HG02970 (cell line): ENCODE results near the gene MAD2L2.

Experiments used
- ATAC-seq: cut with Tn5 transposase; IDR thresholded peaks from one replicate; pipeline ENCODE4 v1.9.1; 2021; ENCODE audit warnings: mild to moderate bottlenecking, moderate library complexity, moderate number of reproducible peaks; ENCODE audit not compliant: unreplicated experiment, low FRiP score

MAD2L2 gene

DNA sequence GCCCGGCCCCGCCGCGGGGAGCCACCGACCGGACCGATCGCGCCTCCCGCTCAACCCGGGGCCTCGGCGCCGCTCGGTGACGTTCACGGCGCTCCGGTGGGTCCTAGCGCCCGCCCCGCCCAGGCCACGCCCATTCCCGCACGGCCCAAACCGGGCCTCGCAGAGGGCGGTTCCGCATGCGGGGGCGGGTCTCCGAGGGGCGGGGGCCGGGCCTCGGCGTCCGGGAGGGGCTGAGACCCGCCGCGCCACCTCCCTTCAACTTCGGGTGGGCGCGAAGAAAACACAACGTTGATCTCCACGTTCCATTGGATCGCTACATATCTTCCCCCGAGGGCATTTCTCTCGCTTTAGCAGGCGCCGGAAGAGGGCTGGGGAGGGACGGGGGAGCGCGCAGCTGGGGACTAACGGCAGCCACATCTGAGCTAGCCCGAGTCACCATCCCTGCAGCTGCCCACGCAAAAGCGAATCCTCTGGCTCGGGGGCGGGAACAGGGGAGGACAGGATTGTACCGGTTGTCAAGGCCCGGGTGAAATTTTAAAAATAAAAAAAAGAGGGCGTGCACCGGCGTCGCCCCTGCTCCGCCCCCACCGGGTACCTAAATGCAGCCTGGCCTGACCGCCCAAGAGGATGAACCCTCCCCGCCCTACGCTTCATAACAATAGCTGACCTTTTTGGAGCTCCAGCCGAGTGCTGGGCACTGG lies at the start of gene MAD2L2:
MAD2L2 (minus strand) TSS at position 78 of the 701 bp plus-strand sequence. CDS start 547 bp downstream, outside the sequence.
- peak; percentile 89 for ATAC-seq

GRCh38 chr1:11730429-11730891 lies 49.5 kb upstream of the MAD2L2 start:
- ATAC-seq = no peak

GRCh38 chr1:11729498-11730428 lies 48.8 kb upstream of the MAD2L2 start:
- no peak for ATAC-seq

- ATAC-seq = no peak
Measured at GRCh38 chr1:11729155-11729497, 48.2 kb upstream of the MAD2L2 start.

DNA sequence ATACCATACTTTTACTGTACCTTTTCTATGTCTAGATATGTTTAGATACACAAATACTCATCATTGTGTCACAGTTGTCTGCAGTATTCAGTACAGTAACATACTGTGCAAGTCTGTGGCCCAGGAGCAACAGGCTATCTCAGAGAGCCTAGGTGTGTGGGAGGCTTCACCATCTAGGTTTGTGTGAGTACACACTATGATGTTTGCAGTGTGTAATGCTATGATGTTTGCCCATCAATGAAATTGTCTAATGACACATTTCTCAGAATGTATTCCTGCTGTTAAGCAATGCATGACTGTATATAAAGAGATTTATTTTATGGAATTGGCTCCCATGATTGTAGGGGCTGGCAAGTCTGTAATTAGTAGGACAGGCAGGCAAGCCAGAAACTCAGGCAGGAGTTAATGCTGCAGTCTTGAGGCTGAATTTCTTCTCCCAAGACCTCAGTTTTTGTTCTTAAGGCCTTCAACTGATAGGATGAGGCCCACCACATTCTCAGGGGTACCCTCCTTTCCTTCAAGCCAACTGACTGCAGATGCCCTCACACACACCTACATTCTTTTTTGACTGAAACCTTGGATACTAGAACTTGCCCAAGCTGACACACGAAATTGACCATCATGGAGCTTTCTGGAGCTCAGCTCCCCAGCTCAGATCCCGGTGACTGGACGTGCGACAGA lies 47.3 kb upstream of the MAD2L2 start:
- ATAC-seq = no peak

DNA sequence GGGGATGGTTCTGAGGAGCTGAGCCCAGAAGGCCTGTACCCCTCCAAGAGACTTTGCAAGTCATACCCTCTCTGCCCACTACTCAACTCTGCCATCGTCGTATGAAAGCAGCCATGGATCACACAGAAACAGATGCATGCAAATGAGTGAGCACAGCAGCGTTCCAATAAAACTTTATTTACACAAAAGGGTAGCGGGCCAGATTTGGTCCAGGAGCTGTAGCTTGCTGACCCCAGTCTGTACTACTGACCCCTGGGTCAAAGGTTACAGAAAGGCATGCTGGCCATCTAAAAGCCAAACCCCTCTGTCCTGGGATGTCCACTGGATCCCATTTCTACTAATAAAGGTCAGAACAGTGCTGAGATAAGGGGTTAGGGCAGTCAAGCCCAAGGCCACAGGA lies 46.2 kb upstream of the MAD2L2 start:
- no peak for ATAC-seq

- ATAC-seq = no peak
Measured at GRCh38 chr1:11725616-11726015, 44.7 kb upstream of the MAD2L2 start.

DNA sequence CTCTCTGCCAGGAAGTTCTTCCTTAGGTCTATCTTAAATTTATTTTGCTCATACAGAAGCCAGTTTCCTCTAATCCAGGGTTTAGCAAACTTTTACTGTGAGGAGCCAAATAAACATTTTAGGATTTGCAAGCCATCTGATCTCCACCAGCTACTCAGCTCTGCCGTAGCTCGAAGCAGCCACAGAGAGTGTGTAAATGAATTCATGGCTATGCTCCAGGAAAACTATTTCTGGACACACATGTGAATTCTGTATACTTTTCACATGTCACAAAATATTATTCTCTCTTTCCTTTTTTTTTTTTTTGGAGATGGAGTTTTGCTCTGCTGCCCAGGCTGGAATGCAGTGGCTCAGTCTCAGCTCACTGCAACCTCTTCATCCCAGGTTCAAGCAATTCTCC lies 41.6 kb upstream of the MAD2L2 start:
- ATAC-seq = no peak

DNA sequence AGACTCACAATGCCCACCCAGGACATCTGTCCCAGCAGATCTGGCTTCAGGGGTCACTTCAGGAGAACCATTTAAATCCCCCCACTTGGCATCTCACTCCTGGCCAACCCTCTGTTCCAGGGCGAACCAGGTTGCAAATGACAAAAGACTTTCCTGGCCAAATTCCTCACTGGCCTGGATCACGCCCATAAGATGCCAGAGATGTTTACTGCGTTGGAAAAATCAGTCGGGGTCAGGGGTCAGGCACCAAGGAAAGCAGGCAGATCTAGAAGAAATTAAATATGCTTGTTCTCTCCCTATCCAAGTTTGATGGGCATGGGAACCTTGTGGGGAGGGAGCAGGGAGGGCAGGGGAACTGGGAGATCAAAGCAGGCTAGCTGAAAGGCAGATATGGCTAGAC lies 40.4 kb upstream of the MAD2L2 start:
- ATAC-seq = no peak

DNA sequence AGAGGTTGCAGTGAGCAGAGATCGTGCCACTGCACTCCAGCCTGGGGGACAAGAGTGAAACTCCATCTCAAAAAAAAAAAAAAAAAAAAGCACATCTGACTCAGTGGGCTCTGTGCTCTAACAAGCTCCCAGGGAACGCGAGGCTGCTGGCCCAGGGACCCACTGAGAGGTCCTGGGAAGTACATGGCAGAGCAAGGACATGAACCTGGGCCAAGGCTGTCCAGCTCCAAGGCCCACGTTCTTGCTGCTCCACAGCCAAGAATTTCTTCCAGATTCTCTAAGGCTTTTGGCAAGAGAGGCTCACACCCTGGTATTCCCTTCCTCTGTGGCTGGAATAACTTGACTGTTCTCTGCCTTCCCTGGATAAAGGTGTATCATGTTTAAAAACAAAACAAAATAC lies 39.6 kb upstream of the MAD2L2 start:
- ATAC-seq = no peak

DNA sequence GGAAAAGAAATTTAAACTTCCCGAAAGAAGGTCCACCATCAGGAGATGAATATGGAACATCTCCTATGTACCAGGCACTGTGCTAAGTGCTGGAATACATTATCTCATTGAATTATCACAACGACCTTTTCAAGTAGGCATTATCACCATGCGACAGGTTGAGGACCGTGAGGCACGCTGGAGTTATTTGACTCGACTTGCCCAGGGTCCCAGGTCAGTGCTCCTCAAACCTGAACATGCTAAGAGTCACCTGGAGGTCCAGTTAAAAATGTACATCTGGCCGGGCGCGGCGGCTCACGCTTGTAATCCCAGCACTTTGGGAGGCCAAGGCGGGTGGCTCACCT lies 39.1 kb upstream of the MAD2L2 start:
- ATAC-seq = no peak

DNA sequence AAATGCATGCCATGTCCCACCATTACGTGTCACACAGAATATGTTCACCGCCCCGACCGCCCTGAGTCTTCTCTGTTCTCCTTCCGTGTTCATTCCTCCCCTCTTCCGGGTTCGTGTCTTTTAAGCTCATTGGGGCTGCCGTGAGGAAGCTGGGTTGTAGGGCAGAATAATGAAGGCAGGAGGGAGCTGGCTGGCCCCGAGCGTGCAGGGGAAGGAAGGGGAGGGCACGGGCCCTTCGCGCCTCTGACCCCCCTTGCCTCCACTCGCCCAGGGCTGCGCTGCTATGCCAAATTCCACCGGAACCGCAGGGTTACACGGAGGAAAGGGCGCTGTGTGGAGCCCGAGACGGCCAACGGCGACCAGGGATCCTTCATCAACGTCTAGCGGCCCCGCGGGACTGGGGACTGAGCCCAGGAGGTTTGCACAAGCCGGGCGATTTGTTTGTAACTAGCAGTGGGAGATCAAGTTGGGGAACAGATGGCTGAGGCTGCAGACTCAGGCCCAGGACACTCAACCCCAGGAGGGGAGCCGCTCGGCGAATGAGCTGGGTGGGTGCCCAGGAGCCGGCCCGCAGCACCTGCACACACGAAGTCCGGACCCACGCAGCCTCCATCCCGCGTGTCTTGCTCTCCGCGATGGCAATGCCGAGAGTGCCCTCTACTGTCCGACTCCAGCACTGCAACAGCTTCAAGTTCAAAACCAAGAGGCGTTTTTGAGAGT lies 38.5 kb upstream of the MAD2L2 start:
- peak; percentile 65 for ATAC-seq

GRCh38 chr1:11714831-11715575 lies 34.1 kb upstream of the MAD2L2 start:
- no peak for ATAC-seq

GRCh38 chr1:11713095-11713494 lies 32.1 kb upstream of the MAD2L2 start:
- no peak for ATAC-seq

- ATAC-seq = no peak
Measured at GRCh38 chr1:11712285-11712684, 31.3 kb upstream of the MAD2L2 start.

GRCh38 chr1:11711490-11711889 lies 30.5 kb upstream of the MAD2L2 start:
- no peak for ATAC-seq

- ATAC-seq = no peak
Measured at GRCh38 chr1:11708554-11709350, 27.8 kb upstream of the MAD2L2 start.

DNA sequence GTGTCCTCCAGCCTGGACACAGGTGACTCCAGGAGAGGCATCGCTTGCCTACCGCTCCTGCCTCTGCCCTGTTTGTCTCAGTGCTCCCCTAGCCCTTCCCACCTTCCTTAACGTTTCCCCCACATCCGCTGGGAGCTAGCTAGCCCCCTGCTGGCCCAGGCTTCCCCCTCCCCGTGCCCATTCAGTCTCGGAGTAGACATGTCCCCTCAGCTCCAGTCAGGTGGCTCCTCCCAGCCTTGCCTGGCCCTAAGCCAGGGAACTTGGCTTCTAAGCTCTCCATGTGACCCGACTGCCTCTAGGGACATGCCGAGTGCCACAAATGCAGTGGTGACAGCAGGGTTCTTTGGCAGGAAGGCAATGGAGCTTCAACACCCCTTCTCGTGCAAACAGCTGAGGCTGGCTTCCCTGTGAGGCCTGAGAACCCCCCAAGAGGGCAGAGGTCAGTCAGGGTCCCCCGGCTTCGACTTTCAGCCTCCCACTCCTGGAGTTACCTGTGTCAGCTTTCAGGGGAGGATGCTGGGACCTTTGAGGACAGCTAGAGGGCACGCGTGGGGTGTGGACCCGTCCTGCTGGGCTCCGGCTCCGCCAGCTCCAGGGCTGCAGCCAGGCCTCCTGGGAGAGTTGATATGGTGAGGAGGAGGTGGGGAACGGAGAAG lies 26.8 kb upstream of the MAD2L2 start:
- ATAC-seq = no peak

DNA sequence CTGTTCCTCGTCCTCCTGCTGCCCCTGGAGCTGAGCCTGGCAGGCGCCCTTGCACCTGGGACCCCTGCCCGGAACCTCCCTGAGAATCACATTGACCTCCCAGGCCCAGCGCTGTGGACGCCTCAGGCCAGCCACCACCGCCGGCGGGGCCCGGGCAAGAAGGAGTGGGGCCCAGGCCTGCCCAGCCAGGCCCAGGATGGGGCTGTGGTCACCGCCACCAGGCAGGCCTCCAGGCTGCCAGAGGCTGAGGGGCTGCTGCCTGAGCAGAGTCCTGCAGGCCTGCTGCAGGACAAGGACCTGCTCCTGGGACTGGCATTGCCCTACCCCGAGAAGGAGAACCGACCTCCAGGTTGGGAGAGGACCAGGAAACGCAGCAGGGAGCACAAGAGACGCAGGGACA lies 25.3 kb upstream of the MAD2L2 start:
- ATAC-seq = no peak
